ENCODE results near the gene ODAD3.

ODAD3 gene

DNA sequence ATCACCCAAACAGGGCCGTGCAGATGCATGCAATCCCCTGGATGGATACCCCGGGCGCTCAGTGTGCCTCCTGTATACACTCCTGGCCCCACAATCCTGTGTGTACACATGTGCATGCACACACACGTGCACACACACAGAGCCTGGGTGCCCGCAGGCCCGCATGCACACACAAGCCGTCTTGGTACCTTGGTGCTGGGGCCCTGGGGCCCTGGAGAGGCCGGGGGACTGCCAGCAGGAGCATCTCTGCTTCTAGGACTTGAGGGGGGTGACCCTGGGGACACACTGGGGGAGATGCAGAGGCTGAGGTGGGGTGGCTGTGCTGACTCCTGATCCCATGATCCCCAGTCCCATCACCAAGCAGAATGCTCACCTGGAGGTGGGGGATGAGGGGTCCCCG lies 35.3 kb downstream of the ODAD3 start:
- Histone ChIP-seq H3K27me3 (ENCODE audit: insufficient read depth, low read length) (no peaks in the 10 kb centered on the region), H3K4me1 (ENCODE audit: control insufficient read depth, insufficient read depth, low read length, unreplicated experiment) (no peaks in the 10 kb centered on the region), H2AFZ (ENCODE audit: low read length, unreplicated experiment) (no peak overlapping the region), H3K4me3 (ENCODE audit: low read depth, low read length) (no peak overlapping the region), H3K27ac (ENCODE audit: low read depth, low read length) (no peak overlapping the region), H3K36me3 (ENCODE audit: insufficient read depth, low read length) (no peaks in the 10 kb centered on the region), H3K79me2 (ENCODE audit: control insufficient read depth, insufficient read depth, low read length, unreplicated experiment) (no peaks in the 10 kb centered on the region)

DNA sequence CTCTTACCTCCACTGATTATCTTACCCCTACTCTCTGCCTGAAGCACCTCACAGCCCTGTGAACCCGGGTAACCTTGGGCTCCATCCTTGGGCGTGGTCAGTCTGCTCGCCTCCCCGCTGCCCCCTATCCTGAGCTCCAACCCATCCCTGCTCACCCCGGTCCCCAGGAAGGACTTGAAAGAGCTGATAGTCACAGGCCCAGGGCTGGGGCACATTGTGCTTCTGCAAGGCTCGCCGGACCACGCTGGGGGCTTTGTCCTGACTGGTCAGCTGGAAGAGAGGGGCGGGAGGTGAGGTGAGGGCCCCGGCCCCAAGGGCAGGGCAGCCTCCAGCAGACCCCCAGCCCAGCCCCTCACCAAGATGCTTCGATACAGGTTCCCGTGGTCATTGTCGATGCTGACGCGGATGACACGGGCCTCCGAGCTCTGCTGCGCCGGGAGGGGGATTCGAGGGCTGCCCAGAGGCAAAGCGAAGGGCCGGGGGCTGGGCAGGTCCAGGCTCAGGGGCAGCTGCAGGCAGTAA lies 37.8 kb downstream of the ODAD3 start:
- no peaks in the 10 kb centered on the region for H3K36me3 ChIP-seq (ENCODE audit: insufficient read depth, low read length)
- no peaks in the 10 kb centered on the region for H3K27me3 ChIP-seq (ENCODE audit: insufficient read depth, low read length)
- H3K4me1 ChIP-seq (ENCODE audit: control insufficient read depth, insufficient read depth, low read length, unreplicated experiment), result no peaks in the 10 kb centered on the region
- no peak overlapping the region for H3K4me3 ChIP-seq (ENCODE audit: low read depth, low read length)
- H2AFZ ChIP-seq (ENCODE audit: low read length, unreplicated experiment), result no peak overlapping the region
- H3K27ac ChIP-seq (ENCODE audit: low read depth, low read length), result no peak overlapping the region
- no peaks in the 10 kb centered on the region for H3K79me2 ChIP-seq (ENCODE audit: control insufficient read depth, insufficient read depth, low read length, unreplicated experiment)

DNA sequence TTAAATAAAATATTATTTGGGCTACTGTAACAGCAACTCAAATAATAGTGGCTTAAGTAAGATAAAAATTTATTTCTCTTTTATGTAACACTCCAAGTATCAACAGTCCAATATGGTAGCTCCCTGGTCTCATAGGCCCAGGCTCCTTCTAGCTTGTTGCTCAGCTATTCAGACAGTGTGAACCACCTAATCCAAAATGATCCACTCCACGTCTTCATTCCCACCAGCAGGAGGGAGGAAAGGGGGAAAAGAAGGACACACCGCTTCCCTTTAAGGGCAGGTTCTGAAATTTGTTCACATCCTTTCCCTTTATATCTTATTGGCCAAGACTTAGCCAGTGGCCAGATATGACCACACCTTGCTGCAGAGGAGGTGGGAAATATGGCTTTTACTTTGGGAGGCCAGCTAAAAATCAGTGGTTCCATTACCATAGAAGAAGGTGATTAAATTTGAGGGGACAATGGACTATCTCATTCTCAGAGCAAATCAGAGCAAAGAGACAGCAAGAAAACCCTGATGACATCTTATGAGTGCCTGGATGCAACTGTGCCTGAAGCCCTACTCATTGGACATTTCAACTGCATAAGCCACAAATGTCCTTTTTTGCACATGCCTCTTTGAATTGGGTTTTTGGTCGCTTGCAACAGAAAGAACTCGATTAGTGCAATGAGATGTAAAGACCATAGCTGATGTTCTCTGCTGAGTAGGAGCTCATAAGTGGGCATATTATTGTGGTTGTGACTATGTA lies 43.8 kb downstream of the ODAD3 start:
- no peaks in the 10 kb centered on the region for H3K79me2 ChIP-seq (ENCODE audit: control insufficient read depth, insufficient read depth, low read length, unreplicated experiment)
- no peaks in the 10 kb centered on the region for H3K36me3 ChIP-seq (ENCODE audit: insufficient read depth, low read length)
- no peaks in the 10 kb centered on the region for H3K4me1 ChIP-seq (ENCODE audit: control insufficient read depth, insufficient read depth, low read length, unreplicated experiment)
- H3K27me3 ChIP-seq (ENCODE audit: insufficient read depth, low read length), result no peaks in the 10 kb centered on the region
- no peak overlapping the region for H2AFZ ChIP-seq (ENCODE audit: low read length, unreplicated experiment)
- H3K27ac ChIP-seq (ENCODE audit: low read depth, low read length), result no peak overlapping the region
- H3K4me3 ChIP-seq (ENCODE audit: low read depth, low read length), result no peak overlapping the region

DNA sequence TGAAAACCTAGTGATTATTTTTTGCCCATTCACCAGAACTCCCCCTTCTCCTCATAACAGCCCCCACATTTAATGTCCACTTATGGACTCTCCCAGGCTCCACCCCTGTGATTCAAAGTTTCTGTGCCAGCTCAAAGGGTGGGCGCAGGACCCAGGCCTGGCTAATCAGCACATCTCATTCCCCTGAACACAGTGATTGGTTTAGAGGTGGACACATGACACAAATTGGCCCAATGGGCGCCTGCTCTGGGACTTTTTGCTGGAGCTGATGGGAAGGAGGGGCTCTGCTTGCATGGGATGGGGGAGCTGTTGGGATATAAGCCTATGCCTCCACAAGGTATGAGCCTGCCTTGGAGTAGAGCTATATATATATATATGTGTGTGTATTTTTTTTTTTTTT lies 44.6 kb downstream of the ODAD3 start:
- Histone ChIP-seq H3K4me1 (ENCODE audit: control insufficient read depth, insufficient read depth, low read length, unreplicated experiment) (no peaks in the 10 kb centered on the region), H3K79me2 (ENCODE audit: control insufficient read depth, insufficient read depth, low read length, unreplicated experiment) (no peaks in the 10 kb centered on the region), H2AFZ (ENCODE audit: low read length, unreplicated experiment) (no peak overlapping the region), H3K27ac (ENCODE audit: low read depth, low read length) (no peak overlapping the region), H3K4me3 (ENCODE audit: low read depth, low read length) (no peak overlapping the region), H3K27me3 (ENCODE audit: insufficient read depth, low read length) (no peaks in the 10 kb centered on the region), H3K36me3 (ENCODE audit: insufficient read depth, low read length) (no peaks in the 10 kb centered on the region)

DNA sequence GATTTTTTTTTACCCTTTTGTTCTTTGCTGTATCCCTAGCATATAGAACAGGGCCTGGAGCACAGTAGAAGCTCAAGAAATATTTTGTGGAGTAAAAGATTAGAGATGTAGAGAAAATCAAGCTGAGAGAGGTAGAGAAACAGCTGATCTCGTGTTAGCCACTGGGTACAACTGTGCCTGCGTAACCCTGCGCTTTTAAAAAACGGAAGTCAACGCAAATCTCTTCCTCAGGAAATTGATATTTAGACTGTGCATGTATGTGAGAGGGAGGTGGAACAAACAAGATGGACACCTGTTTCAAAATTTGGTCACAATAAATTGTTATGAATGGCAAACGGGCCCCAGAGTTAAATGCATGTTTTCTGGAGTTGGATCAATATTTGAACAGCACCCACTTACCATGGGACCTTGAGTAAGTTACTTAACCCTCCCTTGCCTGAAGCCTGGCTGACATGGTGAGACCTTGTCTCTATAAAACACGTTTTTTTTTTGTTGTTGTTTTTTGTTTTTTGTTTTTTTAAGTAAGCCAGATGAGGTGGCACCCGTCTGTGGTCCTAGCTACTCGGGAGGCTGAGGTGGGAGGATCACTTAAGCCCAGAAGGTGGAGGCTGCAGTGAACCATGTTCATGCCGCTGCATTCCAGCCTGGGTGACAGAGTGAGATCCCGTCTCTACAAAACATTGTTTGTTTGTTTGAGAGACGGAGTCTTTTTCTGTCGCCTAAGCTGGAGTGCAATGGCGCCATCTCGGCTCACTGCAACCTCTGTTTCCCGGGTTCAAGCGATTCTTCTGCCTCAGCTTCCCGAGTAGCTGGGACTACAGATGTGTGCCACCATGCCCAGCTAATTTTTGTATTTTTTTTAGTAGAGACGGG lies 47.5 kb downstream of the ODAD3 start:
- H2AFZ ChIP-seq (ENCODE audit: low read length, unreplicated experiment), result no peak overlapping the region
- no peaks in the 10 kb centered on the region for H3K4me1 ChIP-seq (ENCODE audit: control insufficient read depth, insufficient read depth, low read length, unreplicated experiment)
- no peaks in the 10 kb centered on the region for H3K36me3 ChIP-seq (ENCODE audit: insufficient read depth, low read length)
- H3K79me2 ChIP-seq (ENCODE audit: control insufficient read depth, insufficient read depth, low read length, unreplicated experiment), result no peaks in the 10 kb centered on the region
- no peaks in the 10 kb centered on the region for H3K27me3 ChIP-seq (ENCODE audit: insufficient read depth, low read length)
- no peak overlapping the region for H3K4me3 ChIP-seq (ENCODE audit: low read depth, low read length)
- no peak overlapping the region for H3K27ac ChIP-seq (ENCODE audit: low read depth, low read length)

DNA sequence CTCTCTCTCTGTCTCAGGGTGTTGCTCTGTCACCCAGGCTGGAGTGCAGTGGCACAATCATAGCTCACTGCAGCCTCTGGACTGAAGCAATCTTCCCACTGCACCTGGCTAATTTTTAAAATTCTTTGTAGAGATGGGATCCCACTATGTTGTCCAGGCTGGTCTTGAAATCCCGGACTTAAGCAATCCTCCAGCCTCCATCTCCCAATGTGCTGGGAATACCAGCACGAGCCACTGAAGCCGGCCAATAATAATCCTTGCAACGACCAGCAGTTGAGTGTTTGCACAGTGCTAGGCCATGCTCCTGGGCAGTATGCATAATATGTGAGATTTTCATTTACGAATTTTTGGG lies 50.2 kb downstream of the ODAD3 start:
- Histone ChIP-seq H3K36me3 (ENCODE audit: insufficient read depth, low read length) (no peaks in the 10 kb centered on the region), H3K27ac (ENCODE audit: low read depth, low read length) (no peak overlapping the region), H3K4me3 (ENCODE audit: low read depth, low read length) (no peak overlapping the region), H2AFZ (ENCODE audit: low read length, unreplicated experiment) (no peak overlapping the region), H3K4me1 (ENCODE audit: control insufficient read depth, insufficient read depth, low read length, unreplicated experiment) (peaks cover 9% of the 10 kb centered on the region), H3K79me2 (ENCODE audit: control insufficient read depth, insufficient read depth, low read length, unreplicated experiment) (peaks cover 5% of the 10 kb centered on the region), H3K27me3 (ENCODE audit: insufficient read depth, low read length) (no peaks in the 10 kb centered on the region)

DNA sequence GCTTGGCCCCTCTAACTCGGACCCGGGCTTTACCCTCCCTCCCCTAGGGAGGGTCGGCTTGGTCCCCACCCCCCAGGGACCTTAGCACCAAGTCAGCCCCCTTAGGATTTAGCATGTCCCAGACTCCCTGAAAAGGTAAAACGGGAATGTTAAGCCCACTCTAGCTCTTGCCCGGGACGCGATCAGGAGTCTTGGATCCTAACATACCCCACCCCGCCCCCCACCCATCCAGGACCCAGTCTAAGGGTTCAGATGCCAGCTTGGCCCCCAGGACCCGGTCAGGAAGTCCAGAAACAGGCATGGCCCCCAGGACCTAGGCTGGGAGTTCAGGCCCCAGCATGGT lies 51.2 kb downstream of the ODAD3 start:
- peaks cover 6% of the 10 kb centered on the region for H3K79me2 ChIP-seq (ENCODE audit: control insufficient read depth, insufficient read depth, low read length, unreplicated experiment)
- H3K4me3 ChIP-seq (ENCODE audit: low read depth, low read length), result peak overlapping the region; percentile 74
- H3K27me3 ChIP-seq (ENCODE audit: insufficient read depth, low read length), result no peaks in the 10 kb centered on the region
- peak overlapping the region; percentile 33 for H2AFZ ChIP-seq (ENCODE audit: low read length, unreplicated experiment)
- no peak overlapping the region for H3K27ac ChIP-seq (ENCODE audit: low read depth, low read length)
- peaks cover 9% of the 10 kb centered on the region for H3K4me1 ChIP-seq (ENCODE audit: control insufficient read depth, insufficient read depth, low read length, unreplicated experiment)
- H3K36me3 ChIP-seq (ENCODE audit: insufficient read depth, low read length), result no peaks in the 10 kb centered on the region

DNA sequence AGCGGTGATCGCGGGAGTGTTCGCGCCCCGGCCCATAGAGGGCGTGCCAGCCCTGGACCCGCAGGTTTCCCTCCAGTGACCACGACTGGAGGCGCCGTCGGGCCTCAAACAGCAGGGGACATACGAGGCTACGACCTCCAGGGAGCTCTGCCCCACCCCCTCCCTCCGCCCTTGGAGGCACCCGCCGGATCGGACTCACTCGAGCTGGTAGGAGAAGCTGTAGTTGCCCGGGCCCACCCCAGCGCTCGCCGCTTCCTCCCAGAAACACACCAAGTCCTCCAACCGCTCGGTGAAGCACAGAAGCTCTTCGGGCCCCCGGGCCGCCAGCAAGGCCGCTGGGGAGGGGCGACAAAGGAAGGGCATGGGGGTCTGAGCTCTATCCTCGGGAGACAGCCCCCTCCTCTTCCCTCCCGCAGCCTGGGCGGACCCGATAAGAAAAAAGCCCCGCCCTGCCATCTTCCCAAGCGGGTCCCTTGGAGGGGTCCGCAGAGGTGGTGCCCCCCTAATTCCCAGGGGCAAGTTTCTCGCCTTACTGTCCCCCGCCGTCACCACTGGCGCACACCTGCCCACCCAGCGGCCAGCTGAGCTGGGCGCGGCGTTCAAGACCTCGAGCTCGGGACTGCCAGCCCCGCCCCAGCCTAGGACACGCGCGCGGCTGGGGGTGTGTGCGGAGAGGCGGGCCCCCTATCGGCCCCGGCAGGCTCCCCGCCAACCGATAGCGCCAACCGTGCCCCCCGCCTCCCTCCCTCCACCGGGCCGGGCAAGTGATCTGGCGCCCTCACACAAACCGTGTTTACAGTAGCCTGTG lies 51.8 kb downstream of the ODAD3 start:
- no peaks in the 10 kb centered on the region for H3K27me3 ChIP-seq (ENCODE audit: insufficient read depth, low read length)
- peaks cover 6% of the 10 kb centered on the region for H3K79me2 ChIP-seq (ENCODE audit: control insufficient read depth, insufficient read depth, low read length, unreplicated experiment)
- H3K36me3 ChIP-seq (ENCODE audit: insufficient read depth, low read length), result no peaks in the 10 kb centered on the region
- H3K4me3 ChIP-seq (ENCODE audit: low read depth, low read length), result peak overlapping the region; percentile 74
- H3K27ac ChIP-seq (ENCODE audit: low read depth, low read length), result no peak overlapping the region
- H3K4me1 ChIP-seq (ENCODE audit: control insufficient read depth, insufficient read depth, low read length, unreplicated experiment), result peaks cover 14% of the 10 kb centered on the region
- H2AFZ ChIP-seq (ENCODE audit: low read length, unreplicated experiment), result no peak overlapping the region

DNA sequence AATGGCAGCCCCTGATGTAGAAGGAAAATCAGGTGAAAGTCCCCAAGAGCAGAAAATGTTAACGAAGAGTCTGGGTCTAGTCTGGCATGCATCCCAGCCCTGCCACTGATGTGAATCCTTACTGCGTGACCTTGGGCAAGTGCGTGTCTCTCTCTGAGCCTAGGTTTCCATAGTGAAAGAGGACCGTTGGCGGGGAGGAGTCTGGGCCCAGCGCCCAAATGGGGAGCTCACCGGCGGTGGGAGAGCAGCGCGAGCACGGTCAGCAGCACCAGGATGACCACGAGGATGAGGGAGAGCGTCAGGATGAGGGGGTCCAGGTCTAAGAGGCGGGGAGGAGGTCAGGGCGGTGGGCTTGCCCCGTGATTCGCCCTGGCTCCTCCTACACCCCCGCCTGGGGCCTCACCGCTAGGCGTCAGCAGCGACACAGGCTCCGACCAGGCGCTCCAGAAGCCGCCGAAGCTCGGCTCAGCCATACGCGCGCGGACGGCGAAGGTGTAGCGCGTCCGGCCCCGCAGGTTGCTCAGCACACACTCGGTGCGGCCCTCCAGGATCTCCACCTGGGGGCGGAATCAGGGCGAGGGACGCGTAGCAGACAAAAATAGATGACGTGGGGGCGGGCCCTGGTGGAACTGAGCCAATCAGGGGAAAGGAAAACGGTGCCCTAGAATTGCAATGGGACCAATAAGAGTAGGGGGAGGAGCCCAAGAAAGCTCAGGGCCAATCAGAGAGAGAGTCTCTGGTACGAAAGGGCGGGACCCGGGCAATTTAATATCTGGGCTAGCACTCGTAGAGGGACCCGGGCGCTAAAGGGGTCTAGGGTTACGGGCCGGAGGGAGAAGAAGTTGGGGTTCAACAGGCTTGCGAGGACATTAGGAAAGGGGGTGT lies 54.0 kb downstream of the ODAD3 start:
- H3K27ac ChIP-seq (ENCODE audit: low read depth, low read length), result peak overlapping the region; percentile 92
- peak overlapping the region; percentile 85 for H3K4me3 ChIP-seq (ENCODE audit: low read depth, low read length)
- peak overlapping the region; percentile 67 for H2AFZ ChIP-seq (ENCODE audit: low read length, unreplicated experiment)
- peaks cover 34% of the 10 kb centered on the region for H3K4me1 ChIP-seq (ENCODE audit: control insufficient read depth, insufficient read depth, low read length, unreplicated experiment)
- no peaks in the 10 kb centered on the region for H3K36me3 ChIP-seq (ENCODE audit: insufficient read depth, low read length)
- peaks cover 7% of the 10 kb centered on the region for H3K79me2 ChIP-seq (ENCODE audit: control insufficient read depth, insufficient read depth, low read length, unreplicated experiment)
- H3K27me3 ChIP-seq (ENCODE audit: insufficient read depth, low read length), result no peaks in the 10 kb centered on the region
